ENCODE data around the gene ZFYVE16.

- TF ChIP-seq CTCF (conservative IDR thresholded peaks at IDR 0.05; ENCODE audit: low read depth, low read length) (no peak), EZH2 (IDR thresholded peaks at IDR 0.05; ENCODE audit: borderline replicate concordance, low read depth, low read length, poor library complexity, severe bottlenecking) (no peak)
Observed at GRCh38 chr5:80439213-80439612, 31.3 kb downstream of the ZFYVE16 start.
